ENCODE data around the gene PRRC2C. TPM values are rescaled to one million over a fixed set of nuclear protein-coding genes. Genes with fewer than 3 reads are reported as not detected.
"Not testable (repeated sequence)": the region's sequence is repeated elsewhere in the genome, so short reads cannot be mapped to it uniquely, and the experiment has no call there.

PRRC2C gene
- total RNA-seq, 2 experiments from 2014 or later = 191 to 205 TPM

GRCh38 chr1:171550050-171550449, 64.7 kb downstream of the PRRC2C start:
- H3K27ac Mint-ChIP-seq = no peak overlapping the region
- no peaks in the 10 kb centered on the region for H3K9me3 Mint-ChIP-seq
- DNase-seq = no peak
- peaks cover 76% of the 10 kb centered on the region for H3K36me3 Mint-ChIP-seq
- CTCF ChIA-PET = no interaction called here
- H3K4me1 Mint-ChIP-seq (ENCODE audit: low read depth) = peaks cover 25% of the 10 kb centered on the region
- no peak overlapping the region for H3K4me3 Mint-ChIP-seq
- intact Hi-C loops (cut with micrococcal nuclease) = no loop called here
- H3K27me3 Mint-ChIP-seq = no peaks in the 10 kb centered on the region
- POLR2A ChIA-PET = interaction anchor here (0.6 kb wide), 1 partner anchor 43 kb away, joined by 3 read pairs; no protein-coding TSS in a partner anchor

DNA sequence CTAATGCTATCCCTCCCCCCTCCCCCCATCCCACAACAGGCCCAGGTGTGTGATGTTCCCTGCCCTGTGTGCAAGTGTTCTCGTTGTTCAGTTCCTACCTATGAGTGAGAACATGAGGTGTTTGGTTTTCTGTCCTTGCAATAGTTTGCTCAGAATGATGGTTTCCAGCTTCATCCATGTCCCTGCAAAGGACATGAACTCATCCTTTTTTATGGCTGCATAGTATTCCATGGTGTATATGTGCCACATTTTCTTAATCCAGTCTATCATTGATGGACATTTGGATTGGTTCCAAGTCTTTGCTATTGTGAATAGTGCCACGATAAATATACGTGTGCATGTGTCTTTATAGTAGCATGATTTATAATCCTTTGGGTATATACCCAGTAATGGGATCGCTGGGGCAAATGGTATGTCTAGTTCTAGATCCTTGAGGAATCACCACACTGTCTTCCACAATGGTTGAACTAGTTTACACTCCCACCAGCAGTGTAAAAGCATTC, 65.3 kb downstream of the PRRC2C start:
- CTCF ChIA-PET; H3K9me3 Mint-ChIP-seq; POLR2A ChIA-PET; H3K27me3 Mint-ChIP-seq; intact Hi-C loops (cut with micrococcal nuclease); H3K4me3 Mint-ChIP-seq; H3K27ac Mint-ChIP-seq; DNase-seq: not testable (repeated sequence)
- peaks cover 78% of the 10 kb centered on the region for H3K36me3 Mint-ChIP-seq
- peaks cover 25% of the 10 kb centered on the region for H3K4me1 Mint-ChIP-seq (ENCODE audit: low read depth)

DNA sequence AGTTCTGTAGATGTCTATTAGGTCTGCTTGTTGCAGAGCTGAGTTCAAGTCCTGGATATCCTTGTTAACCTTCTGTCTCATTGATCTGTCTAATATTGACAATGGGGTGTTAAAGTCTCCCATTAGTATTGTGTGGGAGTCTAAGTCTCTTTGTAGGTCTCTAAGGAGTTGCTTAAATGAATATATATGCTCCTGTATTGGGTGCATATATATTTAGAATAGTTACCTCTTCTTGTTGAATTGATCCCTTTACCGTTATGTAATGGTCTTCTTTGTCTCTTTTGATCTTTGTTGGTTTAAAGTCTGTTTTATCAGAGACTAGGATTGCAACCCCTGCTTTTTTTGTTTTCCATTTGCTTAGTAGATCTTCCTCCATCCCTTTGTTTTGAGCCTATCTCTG, 68.6 kb downstream of the PRRC2C start:
- intact Hi-C loops (cut with micrococcal nuclease); CTCF ChIA-PET; H3K27ac Mint-ChIP-seq; H3K27me3 Mint-ChIP-seq; H3K4me3 Mint-ChIP-seq; H3K9me3 Mint-ChIP-seq; POLR2A ChIA-PET; DNase-seq: not testable (repeated sequence)
- peaks cover 88% of the 10 kb centered on the region for H3K36me3 Mint-ChIP-seq
- peaks cover 19% of the 10 kb centered on the region for H3K4me1 Mint-ChIP-seq (ENCODE audit: low read depth)

GRCh38 chr1:171563675-171564074, 78.3 kb downstream of the PRRC2C start:
- peaks cover 43% of the 10 kb centered on the region for H3K36me3 Mint-ChIP-seq
- H3K9me3 Mint-ChIP-seq = no peaks in the 10 kb centered on the region
- intact Hi-C loops (cut with micrococcal nuclease) = no loop called here
- ChIA-PET CTCF (no interaction called here), POLR2A (no interaction called here)
- no peaks in the 10 kb centered on the region for H3K4me1 Mint-ChIP-seq (ENCODE audit: low read depth)
- DNase-seq = no peak
- H3K27me3 Mint-ChIP-seq = no peaks in the 10 kb centered on the region
- no peak overlapping the region for H3K27ac Mint-ChIP-seq
- no peak overlapping the region for H3K4me3 Mint-ChIP-seq

- Mint-ChIP-seq H3K36me3 (peaks cover 33% of the 10 kb centered on the region), H3K27me3 (no peaks in the 10 kb centered on the region), H3K9me3 (no peaks in the 10 kb centered on the region), H3K4me3 (no peak overlapping the region), H3K27ac (no peak overlapping the region), H3K4me1 (ENCODE audit: low read depth) (peaks cover 5% of the 10 kb centered on the region)
- intact Hi-C loops (cut with micrococcal nuclease) = no loop called here
- ChIA-PET POLR2A (no interaction called here), CTCF (no interaction called here)
- no peak for DNase-seq
Observed at GRCh38 chr1:171566467-171566866, 81.1 kb downstream of the PRRC2C start.

DNA sequence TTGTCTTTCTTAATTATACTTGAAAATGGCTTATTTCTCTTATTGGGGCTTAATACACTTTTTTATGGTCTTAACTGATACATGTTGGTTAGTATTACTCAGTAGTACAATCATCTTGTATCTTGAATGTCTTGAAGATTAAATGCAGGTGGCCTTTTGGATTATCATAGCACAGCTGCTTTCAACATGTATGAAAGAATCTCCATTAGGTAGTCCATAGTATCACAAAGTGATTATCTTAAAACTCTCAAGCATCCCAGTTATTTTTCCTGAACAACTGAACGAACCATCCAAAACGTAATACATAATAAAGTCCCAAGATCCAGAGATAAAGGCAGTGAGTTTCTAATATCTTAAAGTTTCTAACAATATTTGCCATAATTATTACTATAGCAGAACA, 85.0 kb downstream of the PRRC2C start:
- Mint-ChIP-seq H3K9me3 (no peaks in the 10 kb centered on the region), H3K4me1 (ENCODE audit: low read depth) (peaks cover 6% of the 10 kb centered on the region), H3K27me3 (no peaks in the 10 kb centered on the region), H3K36me3 (peaks cover 43% of the 10 kb centered on the region), H3K27ac (no peak overlapping the region), H3K4me3 (no peak overlapping the region)
- CTCF ChIA-PET = interaction anchor here (0.6 kb wide), 1 partner anchor 79 kb away, joined by 3 read pairs; no protein-coding TSS in a partner anchor
- intact Hi-C loops (cut with micrococcal nuclease) = no loop called here
- no peak for DNase-seq
- POLR2A ChIA-PET = interaction anchor here (2.4 kb wide), 1 partner anchor 85 kb away, joined by 7 read pairs; the partner anchor contains the start of gene PRRC2C

DNA sequence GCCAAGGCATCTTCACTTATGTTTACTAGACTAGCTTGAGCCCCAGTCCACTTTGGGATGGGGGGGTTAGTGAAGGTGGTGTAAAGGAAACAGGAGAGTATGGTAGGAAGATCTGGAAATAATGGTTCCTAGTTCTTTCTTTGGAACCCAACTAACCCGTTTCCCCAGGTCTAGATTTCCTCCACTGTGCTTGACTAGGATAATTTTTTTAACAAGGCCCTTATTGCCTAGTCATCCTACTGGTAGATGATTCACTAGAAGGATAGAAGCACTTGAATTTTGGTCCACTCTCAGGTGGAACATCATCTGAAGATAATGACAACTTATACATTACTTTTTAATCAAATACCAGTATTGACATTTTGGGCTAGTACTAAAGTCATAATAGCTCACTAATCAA, 90.8 kb downstream of the PRRC2C start:
- Mint-ChIP-seq H3K4me3 (no peak overlapping the region), H3K4me1 (ENCODE audit: low read depth) (peaks cover 13% of the 10 kb centered on the region), H3K27me3 (no peaks in the 10 kb centered on the region), H3K27ac (no peak overlapping the region), H3K9me3 (no peaks in the 10 kb centered on the region), H3K36me3 (peaks cover 47% of the 10 kb centered on the region)
- intact Hi-C loops (cut with micrococcal nuclease) = no loop called here
- ChIA-PET POLR2A (no interaction called here), CTCF (interaction anchor here (1.1 to 3.8 kb wide), 2 partner anchors 45 to 91 kb away, joined by 4 to 8 read pairs; partner anchors contain the start of gene PRRC2C)
- no peak for DNase-seq

- no peak for DNase-seq
- intact Hi-C loops (cut with micrococcal nuclease) = no loop called here
- ChIA-PET CTCF (no interaction called here), POLR2A (interaction anchor here (1.5 kb wide), 1 partner anchor 96 kb away, joined by 3 read pairs; the partner anchor contains the start of gene PRRC2C)
- H3K4me1 Mint-ChIP-seq (ENCODE audit: low read depth) = peaks cover 17% of the 10 kb centered on the region
- H3K4me3 Mint-ChIP-seq = no peak overlapping the region
- H3K36me3 Mint-ChIP-seq = peaks cover 46% of the 10 kb centered on the region
- H3K27ac Mint-ChIP-seq = no peak overlapping the region
- no peaks in the 10 kb centered on the region for H3K27me3 Mint-ChIP-seq
- H3K9me3 Mint-ChIP-seq = no peaks in the 10 kb centered on the region
Observed at GRCh38 chr1:171581226-171581625, 95.9 kb downstream of the PRRC2C start.

DNA sequence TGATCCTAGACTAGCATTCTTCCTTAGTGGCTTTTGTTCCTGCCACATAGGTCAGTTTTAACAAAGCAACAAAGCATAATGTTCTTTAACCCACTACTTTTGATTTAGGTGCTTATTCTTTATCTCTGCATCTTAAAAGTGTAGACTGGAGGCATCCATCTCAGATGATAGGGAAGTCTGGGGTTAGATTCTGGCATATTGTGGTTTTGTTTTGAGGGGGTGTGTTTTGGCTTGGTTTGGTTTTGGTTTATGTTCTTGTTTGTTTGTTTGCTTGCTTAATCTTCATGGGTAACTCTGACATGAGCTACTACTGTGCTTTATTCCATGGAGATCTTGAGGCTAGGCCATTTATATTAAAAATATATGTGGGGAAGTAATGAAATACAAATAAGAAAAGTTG, 96.4 kb downstream of the PRRC2C start:
- Mint-ChIP-seq H3K4me1 (ENCODE audit: low read depth) (peaks cover 17% of the 10 kb centered on the region), H3K4me3 (no peak overlapping the region), H3K9me3 (no peaks in the 10 kb centered on the region), H3K36me3 (peaks cover 47% of the 10 kb centered on the region), H3K27me3 (no peaks in the 10 kb centered on the region), H3K27ac (peak overlapping the region; percentile 65)
- no peak for DNase-seq
- POLR2A ChIA-PET = interaction anchor here (1.5 kb wide), 1 partner anchor 97 kb away, joined by 3 read pairs; the partner anchor contains the start of gene PRRC2C
- intact Hi-C loops (cut with micrococcal nuclease) = no loop called here
- CTCF ChIA-PET = no interaction called here

DNA sequence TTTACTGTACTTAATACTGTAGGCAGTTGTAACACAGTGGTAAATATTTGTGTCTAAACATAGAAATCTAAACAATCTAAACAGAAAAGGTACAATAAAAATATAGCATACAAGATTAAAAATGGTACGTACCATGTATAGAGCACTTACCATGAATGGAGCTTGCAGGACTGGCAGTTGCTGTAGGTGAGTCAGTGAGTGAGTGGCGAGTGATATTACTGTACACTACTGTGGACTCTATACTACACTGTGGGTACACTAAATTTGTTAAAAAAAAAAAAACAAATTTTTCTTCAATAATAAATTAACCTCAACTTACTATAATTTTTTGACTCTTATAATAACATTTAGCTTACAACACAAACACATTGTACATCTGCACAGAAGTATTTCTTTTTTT, 97.3 kb downstream of the PRRC2C start:
- no peaks in the 10 kb centered on the region for H3K27me3 Mint-ChIP-seq
- no peak for DNase-seq
- H3K4me1 Mint-ChIP-seq (ENCODE audit: low read depth) = peaks cover 17% of the 10 kb centered on the region
- H3K4me3 Mint-ChIP-seq = no peak overlapping the region
- H3K36me3 Mint-ChIP-seq = peaks cover 49% of the 10 kb centered on the region
- H3K27ac Mint-ChIP-seq = no peak overlapping the region
- intact Hi-C loops (cut with micrococcal nuclease) = no loop called here
- ChIA-PET POLR2A (interaction anchor here (0.6 to 1.5 kb wide), 2 partner anchors 98 to 566 kb away, joined by 3 read pairs; partner anchors contain the start of gene PRRC2C), CTCF (interaction anchor here (1.3 kb wide), 1 partner anchor 97 kb away, joined by 5 read pairs; the partner anchor contains the start of gene PRRC2C)
- no peaks in the 10 kb centered on the region for H3K9me3 Mint-ChIP-seq

DNA sequence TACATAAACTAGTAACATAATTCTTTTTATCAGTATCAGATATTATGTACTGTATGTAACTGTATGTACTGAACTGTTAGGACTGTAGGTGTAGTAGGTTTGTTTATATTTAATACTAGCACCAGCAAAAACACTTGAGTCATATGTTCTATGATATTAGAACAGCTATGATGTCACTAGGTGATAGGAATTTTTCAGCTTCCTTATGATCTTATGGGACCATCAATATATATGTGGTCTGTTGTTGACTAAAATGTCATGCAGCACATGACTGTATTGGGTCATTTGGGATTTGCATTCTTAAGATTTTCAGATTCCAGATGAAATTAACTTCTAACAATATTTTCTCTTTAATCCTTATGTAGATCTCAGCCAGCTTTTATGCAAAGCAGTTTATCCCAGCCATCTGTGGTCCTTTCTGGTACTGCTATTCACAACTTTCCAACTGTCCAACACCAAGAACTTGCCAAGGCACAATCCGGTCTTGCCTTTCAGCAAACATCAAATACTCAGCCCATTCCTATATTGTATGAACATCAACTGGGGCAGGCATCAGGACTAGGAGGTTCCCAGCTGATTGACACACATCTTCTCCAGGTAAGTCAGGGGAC, 98.4 kb downstream of the PRRC2C start:
- no peak for DNase-seq
- Mint-ChIP-seq H3K36me3 (peaks cover 47% of the 10 kb centered on the region), H3K27ac (no peak overlapping the region), H3K4me3 (no peak overlapping the region), H3K9me3 (no peaks in the 10 kb centered on the region), H3K27me3 (no peaks in the 10 kb centered on the region), H3K4me1 (ENCODE audit: low read depth) (peaks cover 17% of the 10 kb centered on the region)
- ChIA-PET CTCF (interaction anchor here (1.2 to 1.3 kb wide), 2 partner anchors 9 to 99 kb away, joined by 5 read pairs; partner anchors contain the start of gene PRRC2C), POLR2A (no interaction called here)
- intact Hi-C loops (cut with micrococcal nuclease) = no loop called here

GRCh38 chr1:171585715-171586114, 100.4 kb downstream of the PRRC2C start:
- POLR2A ChIA-PET = no interaction called here
- Mint-ChIP-seq H3K9me3 (no peaks in the 10 kb centered on the region), H3K36me3 (peaks cover 52% of the 10 kb centered on the region), H3K4me1 (ENCODE audit: low read depth) (peaks cover 23% of the 10 kb centered on the region), H3K4me3 (no peak overlapping the region), H3K27ac (no peak overlapping the region), H3K27me3 (no peaks in the 10 kb centered on the region)
- DNase-seq = no peak
- CTCF ChIA-PET = no interaction called here
- intact Hi-C loops (cut with micrococcal nuclease) = loop anchor here (5.0 kb wide), 1 partner anchor 43 kb away; no protein-coding TSS in a partner anchor

GRCh38 chr1:171588230-171588629, 102.9 kb downstream of the PRRC2C start:
- Mint-ChIP-seq H3K36me3 (peaks cover 68% of the 10 kb centered on the region), H3K4me1 (ENCODE audit: low read depth) (peaks cover 15% of the 10 kb centered on the region), H3K9me3 (no peaks in the 10 kb centered on the region), H3K27ac (no peak overlapping the region), H3K4me3 (no peak overlapping the region), H3K27me3 (no peaks in the 10 kb centered on the region)
- ChIA-PET CTCF (no interaction called here), POLR2A (no interaction called here)
- intact Hi-C loops (cut with micrococcal nuclease) = loop anchor here (5.0 kb wide), 1 partner anchor 46 kb away; no protein-coding TSS in a partner anchor
- no peak for DNase-seq
